IMR-90 (cell line): ENCODE results near the gene MTNR1B. TPM values are rescaled to one million over a fixed set of nuclear protein-coding genes. Genes with fewer than 3 reads are reported as not detected.
A peak's percentile ranks its signal among the peaks of the same experiment; 100 is the strongest.

Source experiments
- ATAC-seq: fragments of 200-7000 bp; cut with Tn5 transposase; 2 replicates; pipeline ENCODE4 v1.9.1; 2020; ENCODE audit warnings: low read depth, mild to moderate bottlenecking, moderate library complexity
- BruUV-seq: library from RNA; stranded (reverse); fragments of 400-500 nt; replicated peaks from 2 replicates; lab custom pipeline; 2021; lab: Mats Ljungman, UMichigan
- CTCF ChIA-PET: fragments of 300-600 bp; formaldehyde crosslinking; extraction: SDS; loops from one replicate; lab custom pipeline; 2021; ENCODE audit warnings: antibody characterized with exemption; lab: Yijun Ruan, JAX
- POLR2A ChIA-PET: fragments of 300-600 bp; sonication (Branson Sonifier 250); formaldehyde crosslinking; loops from one replicate; lab custom pipeline; 2022; ENCODE audit warnings: antibody characterized with exemption; ENCODE audit not compliant: unreplicated experiment; lab: Charles Lee
- DNase-seq: peaks from one replicate; pipeline ENCODE4 v3.0.0; 2013
- H2AFZ ChIP-seq: replicated peaks from 2 replicates; pipeline ENCODE3; 2013; ENCODE audit warnings: low read length, mild to moderate bottlenecking; ENCODE audit not compliant: poor library complexity
- H2AK5ac ChIP-seq: 2 replicates; pipeline ENCODE4 v1.6.1; 2013; ENCODE audit warnings: low read depth, low read length, inconsistent platforms
- H2AK9ac ChIP-seq: replicated peaks from 2 replicates; pipeline ENCODE3; 2013; ENCODE audit warnings: mild to moderate bottlenecking, low read depth, low read length, moderate library complexity; ENCODE audit not compliant: poor library complexity
- H2BK120ac ChIP-seq: 2 replicates; pipeline ENCODE4 v1.6.1; 2013; ENCODE audit warnings: low read depth, low read length, inconsistent platforms
- H2BK15ac ChIP-seq: 3 replicates; pipeline ENCODE4 v1.6.1; 2013; ENCODE audit warnings: low read depth, low read length, inconsistent platforms
- H2BK20ac ChIP-seq: 2 replicates; pipeline ENCODE4 v1.6.1; 2013; ENCODE audit warnings: low read depth, mild to moderate bottlenecking, inconsistent platforms, low read length, moderate library complexity
- H2BK5ac ChIP-seq: 2 replicates; pipeline ENCODE4 v1.6.1; 2013; ENCODE audit warnings: mild to moderate bottlenecking, low read depth, low read length, inconsistent platforms; ENCODE audit not compliant: poor library complexity, severe bottlenecking
- H3K14ac ChIP-seq: replicated peaks from 2 replicates; pipeline ENCODE4 v1.6.1; 2013; ENCODE audit warnings: low read depth, low read length, inconsistent platforms
- H3K18ac ChIP-seq: 2 replicates; pipeline ENCODE4 v1.6.1; 2013; ENCODE audit warnings: low read depth, low read length, control low read depth
- H3K23ac ChIP-seq: 2 replicates; pipeline ENCODE4 v1.6.1; 2013; ENCODE audit warnings: low read depth, low read length, inconsistent platforms
- H3K27ac ChIP-seq: 2 replicates; pipeline ENCODE4 v1.5.1; 2013; ENCODE audit warnings: mild to moderate bottlenecking, control low read depth, low read length; ENCODE audit not compliant: insufficient read depth
- H3K27me3 ChIP-seq: 2 replicates; pipeline ENCODE4 v1.6.1; 2013; ENCODE audit warnings: low read length; ENCODE audit not compliant: control insufficient read depth, insufficient read depth
- H3K36me3 ChIP-seq: 2 replicates; pipeline ENCODE4 v1.6.1; 2013; ENCODE audit warnings: low read length, mixed read lengths; ENCODE audit not compliant: control insufficient read depth, insufficient read depth
- H3K4ac ChIP-seq: 2 replicates; pipeline ENCODE4 v1.6.1; 2013; ENCODE audit warnings: low read depth, low read length, inconsistent platforms
- H3K4me1 ChIP-seq: 2 replicates; pipeline ENCODE4 v1.6.1; 2013; ENCODE audit warnings: low read length, mixed read lengths; ENCODE audit not compliant: control insufficient read depth, insufficient read depth
- H3K4me2 ChIP-seq: 2 replicates; pipeline ENCODE4 v1.6.1; 2013; ENCODE audit warnings: low read depth, mild to moderate bottlenecking, control low read depth, low read length, moderate library complexity
- H3K4me3 ChIP-seq: 2 replicates; pipeline ENCODE4 v1.5.1; 2013; ENCODE audit warnings: low read depth, mild to moderate bottlenecking, control low read depth, low read length, moderate library complexity; ENCODE audit not compliant: insufficient read depth
- H3K56ac ChIP-seq: 2 replicates; pipeline ENCODE4 v1.6.1; 2013; ENCODE audit warnings: low read length, inconsistent platforms; ENCODE audit not compliant: insufficient read depth; ENCODE audit errors: extremely low read depth
- H3K79me1 ChIP-seq, 2 experiments: 2 replicates each; pipeline ENCODE4 v1.6.1; 2013; ENCODE audit warnings: low read length in 2 of 2, inconsistent platforms in 1 of 2, low read depth in 1 of 2
- H3K9ac ChIP-seq: 2 replicates; pipeline ENCODE4 v1.6.1; 2013; ENCODE audit warnings: low read depth, low read length, control low read depth
- H3K9me1 ChIP-seq: 2 replicates; pipeline ENCODE4 v1.6.1; 2013; ENCODE audit warnings: low read length, inconsistent platforms; ENCODE audit not compliant: insufficient read depth
- H3K9me3 ChIP-seq: 2 replicates; pipeline ENCODE4 v1.6.1; 2013; ENCODE audit warnings: low read length; ENCODE audit not compliant: control insufficient read depth, insufficient read depth
- H4K20me1 ChIP-seq: 2 replicates; pipeline ENCODE4 v1.6.1; 2013; ENCODE audit warnings: low read length, inconsistent platforms; ENCODE audit not compliant: insufficient read depth
- H4K5ac ChIP-seq: 2 replicates; pipeline ENCODE4 v1.6.1; 2013; ENCODE audit warnings: mild to moderate bottlenecking, low read depth, low read length, control low read depth
- H4K8ac ChIP-seq, 2 experiments: 2 replicates each; pipeline ENCODE4 v1.6.1; 2013; ENCODE audit warnings: low read depth in 2 of 2, low read length in 2 of 2, control low read depth in 1 of 2, inconsistent platforms in 1 of 2
- H4K91ac ChIP-seq: 2 replicates; pipeline ENCODE4 v1.6.1; 2013; ENCODE audit warnings: low read depth, low read length, inconsistent platforms; ENCODE audit not compliant: insufficient read depth
- CEBPB ChIP-seq: IDR thresholded peaks from 2 replicates; pipeline ENCODE4 v1.6.1; 2012; ENCODE audit warnings: low read depth, low read length, improper control_type of control experiment
- CHD1 ChIP-seq: IDR thresholded peaks from 2 replicates; pipeline ENCODE4 v1.6.1; 2012; ENCODE audit warnings: low read depth, low read length, improper control_type of control experiment
- MXI1 ChIP-seq: IDR thresholded peaks from 2 replicates; pipeline ENCODE4 v1.6.1; 2012; ENCODE audit warnings: low read depth, mild to moderate bottlenecking, low read length, moderate library complexity, borderline replicate concordance
- NFE2L2 ChIP-seq: fragments of 150-350 bp; IDR thresholded peaks from 2 replicates; pipeline ENCODE4 v1.6.1; 2016; ENCODE audit warnings: low read depth, mild to moderate bottlenecking, low read length
- SMC3 ChIP-seq: fragments of 150-350 bp; IDR thresholded peaks from 2 replicates; pipeline ENCODE4 v1.6.1; 2016; ENCODE audit warnings: low read depth, mild to moderate bottlenecking, antibody characterized with exemption, low read length, moderate library complexity
- WGBS, 2 experiments: methylation state at CpG; one replicate each; pipeline versions ENCODE4 v1.1.5 to v1.1.7; 2013; ENCODE audit warnings: missing lambda C conversion rate in 2 of 2; ENCODE audit not compliant: insufficient read length in 1 of 2; ENCODE audit errors: extremely low coverage in 2 of 2; 5-methylcytosine and 5-hydroxymethylcytosine counted together
- dilution Hi-C: fragments of 300-500 bp; cut with HindIII; formaldehyde crosslinking; loops from one replicate; pipeline ENCODE4 v1.14.3; 2018; ENCODE audit warnings: low sequenced_read_pairs; ENCODE audit not compliant: unreplicated experiment
- in situ Hi-C: fragments of 300-500 bp; cut with MboI; formaldehyde crosslinking; loops from 3 replicates; pipeline ENCODE4 v1.14.3; 2019; ENCODE audit warnings: low sequenced_read_pairs, inconsistent platforms, mixed read lengths
- intact Hi-C: fragments of 100-400 bp; cut with micrococcal nuclease; formaldehyde crosslinking; loops from 2 replicates; pipeline ENCODE4 v1.10.0; 2022
- polyA plus RNA-seq, 3 experiments: library from polyadenylated mRNA; depleted of rRNA; stranded (reverse); fragments of >200 nt; gene quantifications; 2 replicates each; pipeline ENCODE4 v1.2.3, GENCODE V29; 2012; ENCODE audit warnings: low replicate concordance in 1 of 3
- total RNA-seq: library from RNA; depleted of rRNA; stranded (reverse); fragments of >200 nt; gene quantifications from 2 replicates; pipeline ENCODE4 v1.2.3, GENCODE V29; 2012
- TF ChIP-seq, protein P1 (sequence below): fragments of 150-350 bp; IDR thresholded peaks from 2 replicates; pipeline ENCODE4 v1.6.1; 2016; ENCODE audit warnings: low read depth, mild to moderate bottlenecking, low read length, moderate library complexity, borderline replicate concordance
- TF ChIP-seq, protein P2 (sequence below): conservative IDR thresholded peaks from 2 replicates; pipeline ENCODE4 v1.5.1; 2012; ENCODE audit warnings: mild to moderate bottlenecking, low read depth, low read length, improper control_type of control experiment

The MTNR1B gene
- total and polyA plus RNA-seq, 2 of the 4 experiments (the other 2 are of a cell fraction) = under 0.01 to 0.07 TPM

DNA sequence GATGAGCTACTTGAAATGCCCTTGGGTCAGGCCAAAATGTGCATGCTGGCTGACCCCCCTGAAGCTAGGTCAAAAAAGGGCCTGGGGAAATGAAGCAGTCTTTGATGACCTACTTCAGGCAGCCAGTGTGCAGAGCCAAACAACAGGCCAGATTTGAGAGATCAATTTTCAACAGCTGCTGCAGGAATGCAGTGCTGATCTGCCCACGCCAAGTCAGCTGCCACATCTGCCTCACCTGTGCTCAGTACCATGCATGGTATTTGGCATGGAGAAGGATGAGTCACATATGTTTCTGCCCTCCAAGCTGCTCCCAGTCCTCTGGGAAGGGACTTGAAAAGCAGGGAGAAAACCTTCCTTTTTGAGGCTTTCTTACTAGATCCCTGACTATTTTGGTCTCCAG, 35.8 kb downstream of the MTNR1B start:
- no peak overlapping the region for H4K8ac ChIP-seq
- peak overlapping the region; percentile 32; the same call in 1 of the 2 replicates for H3K18ac ChIP-seq
- H3K4me1 ChIP-seq = peaks cover 10% of the 10 kb centered on the region
- no peak overlapping the region for H3K56ac ChIP-seq
- H2BK15ac ChIP-seq = peak overlapping the region; percentile 22; the same call in 2 of the 3 replicates
- no peak overlapping the region for H4K5ac ChIP-seq
- no peaks in the 10 kb centered on the region for H4K20me1 ChIP-seq
- H2AK9ac ChIP-seq = no peak overlapping the region
- peak overlapping the region; percentile 43 for H2BK5ac ChIP-seq
- peak overlapping the region; percentile 55 for H2AFZ ChIP-seq
- H3K9me1 ChIP-seq = peaks cover 8% of the 10 kb centered on the region; the same call in 1 of the 2 replicates
- DNase-seq (peak; percentile 63), ATAC-seq (peak; percentile 10; the same call in 1 of the 2 replicates)
- intact Hi-C loops = no loop called here
- H3K14ac ChIP-seq = 0 out of 2 replicates have a peak overlapping the region, but pooled peaks have one; percentile 34
- peak overlapping the region; percentile 78 for H3K4ac ChIP-seq
- H2BK20ac ChIP-seq = peak overlapping the region; percentile 74
- no peaks in the 10 kb centered on the region for H3K27me3 ChIP-seq
- no TSS peak for BruUV-seq
- H3K4me3 ChIP-seq = no peak overlapping the region
- POLR2A ChIA-PET = interaction anchor here (0.7 kb wide), 1 partner anchor 55 kb away, joined by 3 read pairs; no protein-coding TSS in a partner anchor
- CTCF ChIA-PET = no interaction called here
- H3K9ac ChIP-seq = no peak overlapping the region
- H3K9me3 ChIP-seq = no peaks in the 10 kb centered on the region; the same call in 1 of the 2 replicates
- H2AK5ac ChIP-seq = peak overlapping the region; percentile 79; the same call in 1 of the 2 replicates
- 0 out of 2 replicates have a peak overlapping the region, but pooled peaks have one; percentile 27 for H4K91ac ChIP-seq
- TF ChIP-seq CEBPB (no peak), MXI1 (no peak), CHD1 (no peak), NFE2L2 (no peak), SMC3 (no peak)
- TF ChIP-seq, protein P1, sequence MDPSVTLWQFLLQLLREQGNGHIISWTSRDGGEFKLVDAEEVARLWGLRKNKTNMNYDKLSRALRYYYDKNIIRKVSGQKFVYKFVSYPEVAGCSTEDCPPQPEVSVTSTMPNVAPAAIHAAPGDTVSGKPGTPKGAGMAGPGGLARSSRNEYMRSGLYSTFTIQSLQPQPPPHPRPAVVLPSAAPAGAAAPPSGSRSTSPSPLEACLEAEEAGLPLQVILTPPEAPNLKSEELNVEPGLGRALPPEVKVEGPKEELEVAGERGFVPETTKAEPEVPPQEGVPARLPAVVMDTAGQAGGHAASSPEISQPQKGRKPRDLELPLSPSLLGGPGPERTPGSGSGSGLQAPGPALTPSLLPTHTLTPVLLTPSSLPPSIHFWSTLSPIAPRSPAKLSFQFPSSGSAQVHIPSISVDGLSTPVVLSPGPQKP = no peak
- TF ChIP-seq, protein P2, sequence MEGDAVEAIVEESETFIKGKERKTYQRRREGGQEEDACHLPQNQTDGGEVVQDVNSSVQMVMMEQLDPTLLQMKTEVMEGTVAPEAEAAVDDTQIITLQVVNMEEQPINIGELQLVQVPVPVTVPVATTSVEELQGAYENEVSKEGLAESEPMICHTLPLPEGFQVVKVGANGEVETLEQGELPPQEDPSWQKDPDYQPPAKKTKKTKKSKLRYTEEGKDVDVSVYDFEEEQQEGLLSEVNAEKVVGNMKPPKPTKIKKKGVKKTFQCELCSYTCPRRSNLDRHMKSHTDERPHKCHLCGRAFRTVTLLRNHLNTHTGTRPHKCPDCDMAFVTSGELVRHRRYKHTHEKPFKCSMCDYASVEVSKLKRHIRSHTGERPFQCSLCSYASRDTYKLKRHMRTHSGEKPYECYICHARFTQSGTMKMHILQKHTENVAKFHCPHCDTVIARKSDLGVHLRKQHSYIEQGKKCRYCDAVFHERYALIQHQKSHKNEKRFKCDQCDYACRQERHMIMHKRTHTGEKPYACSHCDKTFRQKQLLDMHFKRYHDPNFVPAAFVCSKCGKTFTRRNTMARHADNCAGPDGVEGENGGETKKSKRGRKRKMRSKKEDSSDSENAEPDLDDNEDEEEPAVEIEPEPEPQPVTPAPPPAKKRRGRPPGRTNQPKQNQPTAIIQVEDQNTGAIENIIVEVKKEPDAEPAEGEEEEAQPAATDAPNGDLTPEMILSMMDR = no peak
- H2BK120ac ChIP-seq = peak overlapping the region; percentile 67
- in situ Hi-C loops = loop anchor here (25.0 kb wide), 1 partner anchor 1132 kb away; the partner anchor contains the start of gene PANX1
- dilution Hi-C loops = no loop called here
- no peaks in the 10 kb centered on the region for H3K36me3 ChIP-seq
- no peak overlapping the region for H3K4me2 ChIP-seq
- no CpG with 5 or more reads among the region's 1 CpG for WGBS, 2 experiments
- 0 out of 2 replicates have a peak overlapping the region, but pooled peaks have one; percentile 64 for H3K23ac ChIP-seq
- no peaks in the 10 kb centered on the region for H3K79me1 ChIP-seq
- H3K27ac ChIP-seq = no peak overlapping the region
